ENCODE results near the gene MEGF11. TPM values are rescaled to one million over a fixed set of nuclear protein-coding genes. Genes with fewer than 3 reads are reported as not detected.

MEGF11 gene
- polyA plus RNA-seq, 12 donors, result 0.12 to 1.6 (median 0.60) TPM; not detected in 2

DNA sequence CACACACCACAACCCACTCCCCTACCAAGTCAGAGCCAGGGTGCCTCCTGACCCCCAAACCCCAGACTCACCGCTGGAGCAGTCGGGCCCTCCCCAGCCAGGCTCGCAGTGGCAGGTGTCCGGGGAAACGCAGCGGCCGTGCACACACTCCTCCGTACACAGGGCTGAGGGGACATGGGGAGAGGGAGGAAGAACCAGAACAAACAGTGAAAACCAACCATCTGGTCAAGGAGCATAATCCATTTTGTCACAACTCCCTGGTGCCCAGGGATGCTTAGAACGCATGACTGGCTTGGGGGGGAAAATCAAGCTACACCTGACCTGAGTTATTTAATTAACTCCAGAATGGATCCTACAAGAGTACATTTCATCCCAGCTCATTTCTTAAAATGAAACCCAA, 159.2 kb downstream of the MEGF11 start:
- DNase-seq, result no peak

DNA sequence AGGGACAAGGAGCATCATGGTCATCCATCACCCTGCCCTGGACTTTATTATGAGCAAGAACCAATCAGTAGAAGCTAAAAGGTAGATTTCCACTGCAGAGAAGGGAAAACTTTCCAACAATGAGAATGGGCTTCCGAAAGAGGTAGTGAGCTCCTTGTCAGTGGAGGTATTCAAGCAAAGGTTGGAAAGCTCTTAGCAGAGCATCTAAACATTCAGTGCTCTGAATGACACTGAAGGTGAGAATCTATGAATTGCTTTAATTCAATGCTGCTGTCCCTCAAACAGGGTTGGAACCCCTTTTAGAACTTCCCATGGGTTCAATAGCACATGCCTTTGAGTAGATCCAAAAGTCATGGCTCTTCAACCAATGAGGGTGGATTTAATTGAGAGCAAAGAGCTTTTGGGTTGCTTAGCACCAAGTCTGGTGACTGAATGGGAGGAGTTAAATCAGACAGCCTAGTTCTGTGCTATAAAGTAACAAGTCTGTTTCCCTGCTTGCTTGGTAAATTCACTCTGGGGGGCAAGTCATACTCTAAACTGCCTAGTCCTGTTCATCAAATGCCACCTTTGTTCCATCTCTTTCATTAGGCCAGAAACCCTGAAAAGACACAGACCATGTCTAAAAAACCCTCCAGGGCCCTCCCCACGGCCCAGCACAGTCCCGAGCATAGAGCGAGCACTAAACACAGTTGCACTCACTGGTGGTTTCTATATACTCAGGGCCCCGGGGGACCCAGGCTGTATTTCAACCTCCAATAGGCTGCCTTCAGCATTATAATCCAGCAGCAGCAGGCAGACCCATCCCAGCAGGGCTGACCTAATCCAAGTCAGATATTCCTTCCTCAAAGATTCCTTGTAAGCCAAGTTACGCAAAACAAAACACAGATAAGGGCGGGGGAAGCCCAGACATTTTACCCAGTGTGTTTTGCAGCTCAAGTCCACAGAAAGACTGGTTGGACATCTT, 161.2 kb downstream of the MEGF11 start:
- no peak for DNase-seq

DNA sequence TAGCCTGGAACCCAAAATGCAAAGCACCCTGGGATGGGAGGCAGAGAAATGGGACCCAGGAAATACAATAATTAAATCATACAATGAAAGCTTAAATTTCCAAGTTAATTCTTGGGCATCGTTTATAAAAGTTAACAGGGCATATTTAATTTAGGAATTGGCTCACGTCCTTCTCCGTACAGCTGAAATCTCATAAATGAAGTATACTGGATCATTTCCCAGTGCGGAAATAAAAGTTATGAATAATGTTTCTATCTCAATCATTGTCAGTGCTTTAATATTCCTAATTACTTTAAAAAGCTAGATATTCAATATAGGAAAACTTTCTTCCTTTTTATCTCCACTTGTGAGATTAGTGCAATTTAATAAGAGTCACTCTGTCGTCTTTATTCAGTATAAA, 164.0 kb downstream of the MEGF11 start:
- no peak for DNase-seq

DNA sequence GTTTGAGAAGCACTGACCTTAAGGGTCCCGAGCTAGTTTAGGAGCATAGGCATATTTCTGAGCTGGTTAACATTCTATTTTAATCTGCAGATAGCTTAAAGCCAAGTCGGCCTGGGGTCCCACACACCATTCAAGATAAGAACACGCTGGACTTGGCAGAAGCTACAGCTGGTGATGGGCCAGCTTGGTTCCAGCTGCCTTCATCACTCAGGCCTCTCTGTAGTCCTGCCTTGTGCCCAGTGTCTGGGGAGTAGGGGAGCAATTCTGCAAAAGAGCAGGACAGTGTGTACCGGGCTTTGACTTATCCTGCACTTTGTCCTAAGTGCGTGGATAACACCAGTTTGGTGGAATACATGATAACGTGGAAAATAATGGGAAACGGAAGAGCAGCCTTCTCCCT, 164.5 kb downstream of the MEGF11 start:
- peak; percentile 39 for DNase-seq

DNA sequence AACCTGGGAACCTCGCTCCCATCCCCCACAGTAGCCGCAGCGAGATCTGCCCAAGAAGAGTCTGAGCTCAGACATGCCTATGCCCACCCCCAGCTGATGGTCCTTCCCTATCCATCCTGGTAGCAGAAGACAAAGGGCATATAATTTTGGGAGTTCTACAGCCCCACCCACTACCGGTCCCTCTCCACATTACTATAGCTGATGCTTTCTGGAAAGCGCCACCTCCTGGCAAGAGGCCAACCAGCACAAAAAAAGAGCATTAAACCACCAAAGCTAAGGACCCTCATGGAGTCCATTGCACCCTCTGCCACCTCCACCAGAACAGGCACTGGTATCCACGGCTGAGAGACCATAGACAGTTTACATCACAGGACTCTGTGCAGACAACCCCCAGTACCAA, 168.4 kb downstream of the MEGF11 start:
- no peak for DNase-seq

DNA sequence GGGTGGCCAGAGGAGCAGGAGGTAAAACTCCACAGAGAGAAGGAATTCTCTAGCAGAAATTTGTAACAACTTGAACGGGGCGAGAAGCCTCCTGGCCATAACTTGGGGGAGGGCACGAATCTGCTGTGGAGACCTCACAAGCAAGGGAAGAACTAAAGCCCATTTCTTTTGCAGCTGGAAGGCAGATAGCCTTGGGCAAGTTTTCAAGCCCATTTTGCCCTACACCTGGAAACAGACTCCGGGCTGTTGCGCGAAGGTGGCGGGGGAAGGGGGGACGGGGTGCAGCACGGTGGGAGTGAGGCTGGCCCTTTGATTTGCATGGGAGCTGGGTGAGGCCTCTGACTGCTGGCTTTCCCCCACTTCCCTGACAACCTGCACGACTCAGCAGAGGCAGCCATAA, 168.8 kb downstream of the MEGF11 start:
- DNase-seq, result no peak

DNA sequence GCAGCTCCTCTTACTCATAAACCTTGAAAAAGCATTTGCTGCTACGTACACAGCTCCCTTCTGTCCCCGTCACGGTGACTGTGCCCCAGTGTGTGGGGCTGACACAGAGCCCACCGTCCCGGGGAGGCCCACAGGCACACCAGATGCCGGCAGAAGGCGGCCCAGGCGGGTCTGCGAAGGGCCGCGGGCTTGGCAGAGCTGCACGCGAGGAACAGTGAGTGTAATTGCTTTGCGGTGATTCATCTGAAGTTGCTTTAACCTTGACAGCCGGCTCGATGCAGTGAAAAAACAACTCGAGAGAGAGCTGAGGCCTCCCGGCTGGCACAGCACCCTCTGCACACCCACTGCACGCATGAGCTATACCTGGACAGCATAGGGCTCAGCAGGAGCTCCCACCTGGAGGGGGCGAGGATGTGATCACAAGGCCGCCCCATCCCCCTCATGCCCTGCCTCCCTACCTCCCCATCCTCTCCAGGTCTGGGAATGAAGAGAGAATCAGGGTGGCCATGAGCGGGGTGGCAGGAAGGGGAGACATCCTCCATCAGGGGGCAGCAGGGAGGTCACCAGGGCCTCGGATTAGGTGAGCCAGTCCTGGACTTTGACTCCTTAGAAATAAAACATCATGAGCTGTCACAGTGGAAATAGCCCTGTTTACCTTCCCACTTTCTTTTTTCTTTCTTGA, 172.7 kb downstream of the MEGF11 start:
- DNase-seq, result no peak

DNA sequence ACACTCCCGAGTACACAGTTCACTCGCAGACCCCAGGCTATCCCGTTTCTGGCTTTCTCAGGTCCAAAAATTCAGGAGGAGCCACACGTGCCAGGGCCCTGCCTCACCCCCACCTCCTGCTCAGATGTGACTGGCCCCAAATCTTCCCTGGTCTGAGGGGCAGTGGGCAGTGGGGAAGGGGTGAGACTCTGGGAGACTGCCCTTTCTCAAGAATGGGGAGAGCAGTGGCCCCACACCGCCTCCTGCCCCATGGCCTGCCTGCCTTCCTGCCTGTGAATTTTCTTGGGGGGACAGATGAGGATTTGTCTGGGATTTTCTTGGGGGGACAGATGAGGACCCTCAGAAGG, 174.6 kb downstream of the MEGF11 start:
- no peak for DNase-seq

DNA sequence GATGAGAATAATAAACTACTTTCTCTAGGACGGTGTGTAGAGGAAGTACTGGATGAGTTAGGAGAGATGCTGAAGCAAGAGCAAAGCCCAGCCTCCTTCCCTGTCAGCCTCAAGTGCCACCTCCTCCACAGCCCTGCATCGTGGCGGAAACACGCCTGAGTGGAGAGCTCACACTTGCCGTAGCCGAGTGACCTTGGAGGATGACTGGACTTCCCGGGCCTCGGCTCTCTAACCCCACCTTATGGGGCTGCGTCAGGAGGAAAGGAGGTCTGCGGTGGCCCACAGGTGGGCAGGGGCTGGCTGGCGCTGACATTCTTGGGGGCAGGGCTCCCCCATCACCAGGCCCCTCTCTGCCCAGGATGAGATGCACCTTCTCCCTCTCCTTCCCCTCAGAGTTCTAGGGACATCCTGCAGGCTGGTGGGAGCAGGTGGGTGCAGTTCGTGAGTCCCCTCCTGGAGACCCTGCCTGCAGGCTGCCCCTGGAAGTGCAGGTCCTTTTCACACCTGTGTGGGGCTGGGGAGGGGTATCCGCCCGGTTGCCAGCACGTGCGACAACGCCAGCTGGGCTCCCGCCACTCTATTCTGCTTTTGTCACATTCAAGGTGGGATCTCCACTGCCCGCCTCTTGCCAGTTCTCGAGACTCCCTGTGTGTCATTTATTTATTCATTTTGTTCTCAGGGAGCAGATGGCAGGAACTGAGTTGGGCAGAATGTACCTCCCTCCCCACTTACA, 175.2 kb downstream of the MEGF11 start:
- DNase-seq, result no peak

DNA sequence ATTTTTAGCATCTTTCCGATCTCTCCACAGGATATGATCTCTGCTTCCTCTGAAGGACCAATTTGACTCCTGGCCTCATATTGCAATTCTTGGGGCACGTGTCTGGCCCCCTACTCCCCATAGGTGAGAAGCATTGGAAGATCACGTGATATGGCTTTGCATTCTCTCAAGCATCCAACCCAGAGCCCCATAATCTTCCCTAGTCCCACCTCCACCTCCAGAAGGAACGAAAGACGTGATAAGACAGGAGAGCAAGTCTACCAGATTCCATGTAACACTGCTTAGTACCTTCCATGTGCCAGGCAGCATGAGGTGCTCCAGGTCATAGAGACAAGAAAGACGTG, 176.3 kb downstream of the MEGF11 start:
- no peak for DNase-seq

DNA sequence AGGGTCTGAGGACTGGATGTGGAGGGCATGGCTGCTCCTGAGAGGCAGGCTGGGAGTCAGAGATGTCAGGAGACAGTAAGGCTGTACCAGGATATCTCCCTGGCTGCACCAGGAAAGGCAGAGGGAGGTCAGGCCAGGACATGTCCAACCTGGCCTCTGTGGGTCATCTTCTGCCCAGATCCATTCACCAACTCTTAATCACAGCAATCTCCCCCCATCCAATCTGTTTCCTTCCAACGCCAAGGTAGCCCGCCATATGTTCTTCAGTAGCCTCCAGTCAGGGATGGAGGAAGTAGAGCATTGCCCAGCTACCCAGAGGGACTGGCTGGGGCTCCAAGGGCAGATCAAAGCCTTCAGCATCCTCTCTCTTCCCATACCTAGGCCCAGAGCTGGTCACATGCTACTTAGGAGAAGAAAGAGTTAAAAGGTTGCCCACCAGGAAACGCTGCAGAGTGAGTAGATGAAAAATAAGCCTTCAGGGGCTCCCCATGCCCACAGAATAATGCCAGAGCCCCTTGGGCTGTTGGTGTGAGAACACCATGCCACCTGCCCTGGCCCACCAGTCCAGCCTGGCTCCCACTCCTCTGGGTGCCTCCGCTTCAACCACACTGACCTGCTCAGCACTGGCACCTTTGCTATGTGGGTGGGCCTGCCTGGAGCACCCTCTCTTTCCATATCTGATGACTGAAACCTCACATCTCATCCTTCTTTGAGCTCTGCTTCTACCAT, 176.8 kb downstream of the MEGF11 start:
- DNase-seq, result no peak

DNA sequence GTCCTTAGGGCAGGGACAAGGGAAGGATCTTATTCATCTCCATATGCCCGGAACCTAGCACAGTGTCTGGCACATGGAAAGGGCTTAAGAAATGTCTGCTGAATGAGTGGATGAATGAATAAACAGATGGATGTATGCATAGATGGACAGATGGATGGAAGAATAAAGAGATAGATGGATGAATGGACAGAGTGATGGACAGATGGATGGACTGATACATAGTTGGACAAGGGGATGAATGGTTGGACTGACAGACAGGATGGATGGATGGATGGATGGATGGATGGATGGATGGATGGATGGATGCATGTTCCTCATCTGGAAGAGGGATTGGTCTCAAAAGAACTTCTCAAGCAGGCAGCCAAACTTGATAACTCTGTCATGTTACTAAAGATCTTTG, 177.6 kb downstream of the MEGF11 start:
- DNase-seq, result no peak

DNA sequence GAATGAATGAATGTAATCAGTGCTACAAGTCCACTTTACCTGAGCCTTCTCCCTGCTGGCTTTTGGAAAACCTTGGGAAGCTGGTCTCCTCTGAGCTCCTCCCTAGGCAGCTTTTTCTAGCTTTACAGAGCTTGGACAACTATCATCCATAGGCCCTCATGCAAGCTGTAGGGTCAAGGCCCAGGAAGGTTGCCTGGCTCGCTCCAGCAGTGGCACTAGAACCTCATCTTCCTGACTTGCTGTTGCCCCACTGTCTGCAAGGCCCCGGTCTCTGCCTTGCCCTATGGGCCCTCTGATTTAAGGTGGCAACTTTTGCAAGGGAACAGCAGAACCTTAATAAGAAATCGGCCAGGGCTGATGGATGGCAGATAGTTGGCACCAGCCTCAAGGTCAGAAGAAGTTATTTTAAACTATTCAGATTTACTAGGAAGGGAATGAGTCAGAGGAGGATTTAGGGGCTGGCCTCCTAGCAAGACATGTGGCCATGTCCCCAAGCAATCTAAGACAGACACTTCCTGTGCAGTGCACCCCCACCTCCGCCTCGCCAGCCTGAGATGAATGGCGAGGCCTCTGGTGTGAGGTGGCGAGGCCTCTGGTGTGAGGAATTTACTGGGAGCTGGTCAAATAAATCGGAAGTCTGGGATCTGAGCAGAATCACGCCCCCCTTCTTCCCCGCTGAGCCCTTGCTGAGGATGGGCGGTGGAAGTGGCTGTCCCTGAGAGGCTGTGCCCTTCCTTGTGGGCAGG, 180.8 kb downstream of the MEGF11 start:
- DNase-seq, result no peak

DNA sequence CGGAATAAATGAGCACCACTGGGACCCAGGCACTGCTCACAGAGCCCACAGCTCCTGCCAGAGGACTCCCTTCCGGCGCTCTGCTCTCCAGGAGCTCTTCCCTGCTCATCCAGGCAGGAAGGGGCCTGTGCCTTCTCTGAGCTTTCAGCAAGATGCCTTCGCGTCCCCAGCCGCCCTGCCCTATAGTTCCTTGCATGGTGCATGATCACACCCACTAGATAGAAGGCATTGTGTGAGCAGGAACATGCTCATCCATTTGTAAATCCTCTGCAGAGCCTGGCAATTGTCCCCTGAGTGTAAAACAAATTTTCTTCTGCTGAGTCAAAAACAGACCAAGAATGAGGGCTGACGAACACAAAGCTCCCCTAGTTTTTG, 181.6 kb downstream of the MEGF11 start:
- no peak for DNase-seq

DNA sequence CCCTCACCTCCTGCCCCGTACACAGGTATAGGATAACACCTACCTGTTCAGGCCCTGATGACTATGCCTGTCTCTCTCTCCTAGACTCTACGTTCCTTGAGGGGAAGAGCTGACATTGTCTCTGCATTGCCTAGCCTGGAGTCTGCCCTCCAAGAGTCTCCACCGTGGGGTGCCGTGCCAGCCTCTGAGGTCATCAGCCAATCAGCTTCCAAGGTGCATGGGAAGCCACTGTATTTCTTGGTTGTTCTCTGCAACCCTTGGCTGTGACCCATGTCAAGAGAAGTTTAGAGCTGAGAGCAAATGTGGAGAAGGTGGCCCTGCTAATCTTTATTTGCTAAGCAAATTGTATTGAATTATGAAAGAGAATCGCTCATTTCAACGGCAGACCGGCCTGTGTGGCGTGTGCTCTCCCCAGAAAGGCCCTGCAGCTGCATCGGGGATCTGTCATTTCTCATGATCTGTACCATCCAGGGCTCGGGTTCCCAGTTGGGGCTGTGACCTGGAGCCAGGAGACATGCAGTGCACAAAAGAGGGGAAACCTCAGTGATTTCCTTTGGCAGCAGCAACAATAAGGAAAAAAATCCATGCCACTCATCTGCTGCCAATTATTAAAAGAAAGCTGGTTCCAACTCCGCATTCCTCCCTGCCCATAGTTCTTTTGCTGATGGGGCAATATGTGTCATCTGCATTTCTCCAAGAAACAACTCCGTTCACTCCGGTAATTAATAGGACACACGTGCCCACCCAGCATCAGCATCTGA, 182.2 kb downstream of the MEGF11 start:
- DNase-seq, result no peak

DNA sequence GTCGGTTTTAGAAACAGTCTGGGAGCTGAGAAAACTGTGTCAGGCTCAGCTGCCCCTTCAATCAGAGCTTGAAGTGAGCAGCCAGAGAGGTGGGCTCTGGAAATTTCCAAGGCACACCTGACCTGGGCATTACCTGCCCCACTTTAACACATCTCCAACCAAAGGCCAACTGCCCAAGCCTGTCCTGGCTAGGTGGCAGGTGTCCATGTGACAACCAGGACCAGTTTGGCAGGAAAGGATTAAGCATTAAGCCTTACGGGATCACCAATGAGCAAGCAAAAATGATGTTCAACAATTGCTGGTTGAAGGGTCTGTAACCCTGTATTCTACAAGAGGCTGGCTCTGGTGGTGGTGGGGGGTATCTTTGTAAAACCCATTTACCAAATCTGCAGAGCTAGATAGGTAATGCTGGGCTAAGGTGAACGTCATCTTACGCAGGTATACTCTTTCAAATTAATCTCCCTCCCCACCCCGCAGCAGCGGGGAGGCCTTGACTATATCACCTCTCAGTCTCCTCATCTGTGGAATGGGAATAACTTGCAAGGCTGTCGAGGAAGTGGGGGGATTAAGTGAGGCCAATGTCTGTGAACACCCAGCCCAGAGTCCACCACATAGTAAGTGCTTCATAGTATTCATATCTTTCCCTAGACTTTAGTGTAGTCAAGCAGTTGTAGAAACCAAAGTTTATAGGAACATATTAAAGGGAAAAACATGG, 183.2 kb downstream of the MEGF11 start:
- DNase-seq, result no peak

DNA sequence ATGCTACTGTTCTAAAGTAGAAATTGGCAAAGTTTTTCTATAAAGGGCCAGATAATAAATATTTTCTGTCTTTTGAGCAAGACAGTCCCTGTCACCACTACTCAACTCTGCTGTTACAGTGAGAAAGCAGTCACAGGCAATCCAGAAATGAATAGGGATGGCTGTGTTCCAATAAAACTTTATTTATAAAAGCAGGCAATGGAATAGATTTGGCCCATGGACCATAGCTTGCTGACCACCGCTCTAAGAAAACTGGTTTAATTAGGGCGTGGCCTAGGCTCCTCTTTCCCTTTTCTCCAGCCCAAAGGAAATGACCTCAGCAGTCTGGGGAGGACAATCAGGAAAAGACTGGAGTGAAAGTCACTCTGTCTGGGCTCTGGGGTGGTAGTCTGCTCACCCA, 183.8 kb downstream of the MEGF11 start:
- DNase-seq, result no peak

DNA sequence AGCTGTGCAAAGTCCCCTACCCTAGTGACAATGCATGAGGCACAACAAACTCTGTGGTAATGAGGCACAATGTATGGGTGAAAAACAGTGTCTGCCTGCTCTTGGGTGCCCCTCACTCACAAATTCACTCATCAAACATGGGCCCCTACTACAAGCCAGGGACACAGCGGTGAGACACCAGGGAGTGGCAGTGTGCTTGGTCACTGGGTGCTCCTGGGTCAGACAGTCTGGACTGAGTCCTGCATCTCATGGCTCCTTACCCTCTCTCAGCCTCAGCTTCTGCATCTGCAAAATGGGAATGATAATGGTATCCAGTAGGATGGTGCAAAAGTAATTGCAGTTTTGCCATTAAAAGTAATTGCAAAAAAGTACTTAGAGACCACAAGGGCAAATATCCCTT, 184.7 kb downstream of the MEGF11 start:
- DNase-seq, result no peak

DNA sequence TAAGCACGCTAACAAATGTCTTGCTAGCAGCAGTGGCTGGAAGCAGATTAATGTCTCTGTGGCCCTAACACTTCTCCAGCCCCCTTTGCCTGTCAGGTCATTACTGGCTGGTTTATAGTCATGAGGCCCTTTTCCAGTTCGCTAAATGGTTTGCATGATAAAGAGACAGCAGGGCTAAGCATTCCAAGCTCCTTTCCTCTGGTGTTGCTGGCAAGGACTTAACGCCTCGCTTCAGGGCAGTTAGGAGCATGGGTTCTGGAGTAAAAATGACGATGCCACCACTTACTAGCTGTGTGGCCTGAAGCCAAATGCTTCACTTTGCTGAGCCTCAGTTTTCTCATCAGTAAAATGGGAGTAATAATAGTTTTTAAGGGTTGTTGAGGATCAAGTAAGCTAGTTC, 185.9 kb downstream of the MEGF11 start:
- DNase-seq, result no peak

DNA sequence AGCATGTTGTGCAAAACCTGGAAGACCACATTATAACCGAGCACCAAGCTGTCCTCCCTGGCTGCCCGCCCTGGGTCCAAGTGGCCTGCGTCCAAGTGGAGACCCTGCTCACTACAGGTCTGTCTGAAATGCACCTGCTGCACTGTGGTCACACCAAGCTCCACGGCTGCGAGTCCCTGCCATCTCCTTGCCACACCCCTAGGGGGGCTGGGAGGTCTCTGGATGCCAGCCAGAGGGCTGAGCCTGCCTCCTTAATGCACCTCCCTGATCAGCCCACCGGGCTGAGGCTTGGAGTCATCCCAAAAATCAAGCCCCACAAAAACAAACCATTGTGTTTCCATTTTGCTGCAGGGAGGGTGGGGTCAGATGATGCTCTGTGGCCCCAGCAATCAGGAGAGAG, 187.1 kb downstream of the MEGF11 start:
- DNase-seq, result no peak

All from muscle of arm (tissue), 12 donors.